Measurements from ENCODE around the gene LRP1.

LRP1 gene

DNA sequence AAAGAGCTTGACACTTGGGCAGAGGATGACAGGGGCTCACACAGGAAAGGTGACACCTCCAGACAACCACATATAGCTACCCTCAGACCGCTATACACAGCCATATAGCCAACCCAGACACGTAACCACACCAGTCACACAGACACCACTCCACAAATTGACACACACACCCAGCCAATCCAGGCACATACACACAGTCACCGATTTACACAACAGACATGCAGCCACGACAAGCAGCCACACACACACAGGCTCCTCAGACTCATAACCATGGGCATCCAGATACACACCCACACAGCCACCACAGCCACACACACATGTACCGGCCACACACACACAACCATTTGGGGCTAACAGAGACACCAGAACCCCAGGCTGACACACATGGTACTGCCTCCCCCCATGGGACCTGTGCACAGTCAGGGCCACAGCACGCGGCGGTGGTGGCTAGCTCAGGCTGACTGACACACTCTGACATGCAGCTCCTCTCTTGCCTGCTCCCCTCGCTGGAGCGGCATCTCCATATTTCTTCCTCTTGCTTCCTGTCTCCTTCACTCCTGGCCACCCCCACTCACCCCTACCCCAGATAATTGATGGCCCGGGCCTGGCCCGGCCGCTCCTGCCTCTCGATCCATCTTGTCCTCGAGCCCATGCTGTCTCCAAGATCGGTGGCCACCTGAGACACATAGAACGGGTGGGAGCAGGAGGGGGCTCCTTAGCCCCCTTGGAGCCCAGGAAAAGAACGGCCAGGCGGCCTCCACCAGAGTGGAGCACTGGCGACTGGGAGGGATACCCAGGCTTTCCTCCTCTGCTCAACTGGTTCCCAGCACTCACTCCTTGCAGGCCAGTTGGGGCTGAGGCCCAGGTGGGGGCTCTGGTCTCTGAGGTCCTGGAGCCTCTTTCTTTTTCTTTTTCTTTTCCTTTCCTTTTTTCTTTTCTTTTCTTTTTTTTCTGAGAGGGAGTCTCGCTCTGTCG is 95.2 kb downstream of the LRP1 start:
- no peak for DNase-seq (ENCODE audit: low read depth, low spot score)
- TF ChIP-seq ZNF274 (IDR thresholded peaks at IDR 0.05; ENCODE audit: low read depth, low read length) (no peak), SUZ12 (IDR thresholded peaks at IDR 0.05; ENCODE audit: extremely low read depth, insufficient read depth, insufficient read length) (no peak), YY1 (IDR thresholded peaks at IDR 0.05; ENCODE audit: insufficient read depth, insufficient read length) (no peak)
- Histone ChIP-seq H3K4me3 (ENCODE audit: insufficient read length, low read depth) (no peak overlapping the region), H3K27me3 (ENCODE audit: insufficient read depth, insufficient read length) (peaks cover 85% of the 10 kb centered on the region), H3K9ac (ENCODE audit: insufficient read length, low read depth) (peak overlapping the region; percentile 27), H3K9me3 (ENCODE audit: insufficient read depth, low read length) (no peaks in the 10 kb centered on the region), H3K4me1 (ENCODE audit: insufficient read depth, insufficient read length) (peaks cover 33% of the 10 kb centered on the region), H3K36me3 (ENCODE audit: insufficient read depth, insufficient read length, low read length) (no peaks in the 10 kb centered on the region)

DNA sequence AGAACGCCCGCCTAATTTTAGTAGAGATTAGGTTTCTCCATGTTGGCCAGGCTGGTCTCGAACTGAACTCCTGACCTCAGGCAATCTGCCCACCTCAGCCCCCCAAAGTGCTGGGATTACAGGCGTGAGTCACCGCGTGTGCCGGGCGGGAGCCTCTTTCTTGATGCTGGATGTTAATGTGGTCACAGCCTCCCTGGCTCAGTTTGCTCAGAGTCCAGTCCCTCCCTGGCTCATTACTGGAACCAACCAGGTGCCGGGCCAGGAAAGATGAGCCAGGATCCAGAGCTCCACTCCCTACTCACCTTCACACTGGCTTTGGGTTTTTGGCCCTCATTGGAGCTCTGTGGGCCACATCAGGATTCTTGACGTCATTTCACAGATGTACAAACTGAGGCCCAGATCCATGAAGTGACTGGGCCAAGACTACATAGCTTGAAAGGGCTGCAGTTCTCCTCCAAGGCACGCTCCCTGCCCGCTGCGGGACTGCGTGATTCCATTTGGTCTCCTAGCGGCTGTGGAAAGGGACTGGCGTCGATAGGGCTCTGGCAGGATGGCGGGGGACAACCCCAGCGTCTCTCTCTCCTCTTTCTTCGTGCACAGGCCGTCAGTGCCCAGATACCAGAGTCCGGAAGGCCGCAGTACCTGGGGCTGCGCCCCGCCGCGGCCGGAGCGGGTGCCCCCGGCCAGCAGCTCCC is 96.1 kb downstream of the LRP1 start:
- Histone ChIP-seq H3K4me3 (ENCODE audit: insufficient read length, low read depth) (no peak overlapping the region), H3K36me3 (ENCODE audit: insufficient read depth, insufficient read length, low read length) (no peaks in the 10 kb centered on the region), H3K9ac (ENCODE audit: insufficient read length, low read depth) (no peak overlapping the region), H3K27me3 (ENCODE audit: insufficient read depth, insufficient read length) (peaks cover 83% of the 10 kb centered on the region), H3K9me3 (ENCODE audit: insufficient read depth, low read length) (no peaks in the 10 kb centered on the region), H3K4me1 (ENCODE audit: insufficient read depth, insufficient read length) (peaks cover 30% of the 10 kb centered on the region)
- TF ChIP-seq YY1 (IDR thresholded peaks at IDR 0.05; ENCODE audit: insufficient read depth, insufficient read length), result no peak
- TF ChIP-seq SUZ12 (IDR thresholded peaks at IDR 0.05; ENCODE audit: extremely low read depth, insufficient read depth, insufficient read length), result no peak
- TF ChIP-seq ZNF274 (IDR thresholded peaks at IDR 0.05; ENCODE audit: low read depth, low read length), result no peak
- DNase-seq (ENCODE audit: low read depth, low spot score), result no peak

DNA sequence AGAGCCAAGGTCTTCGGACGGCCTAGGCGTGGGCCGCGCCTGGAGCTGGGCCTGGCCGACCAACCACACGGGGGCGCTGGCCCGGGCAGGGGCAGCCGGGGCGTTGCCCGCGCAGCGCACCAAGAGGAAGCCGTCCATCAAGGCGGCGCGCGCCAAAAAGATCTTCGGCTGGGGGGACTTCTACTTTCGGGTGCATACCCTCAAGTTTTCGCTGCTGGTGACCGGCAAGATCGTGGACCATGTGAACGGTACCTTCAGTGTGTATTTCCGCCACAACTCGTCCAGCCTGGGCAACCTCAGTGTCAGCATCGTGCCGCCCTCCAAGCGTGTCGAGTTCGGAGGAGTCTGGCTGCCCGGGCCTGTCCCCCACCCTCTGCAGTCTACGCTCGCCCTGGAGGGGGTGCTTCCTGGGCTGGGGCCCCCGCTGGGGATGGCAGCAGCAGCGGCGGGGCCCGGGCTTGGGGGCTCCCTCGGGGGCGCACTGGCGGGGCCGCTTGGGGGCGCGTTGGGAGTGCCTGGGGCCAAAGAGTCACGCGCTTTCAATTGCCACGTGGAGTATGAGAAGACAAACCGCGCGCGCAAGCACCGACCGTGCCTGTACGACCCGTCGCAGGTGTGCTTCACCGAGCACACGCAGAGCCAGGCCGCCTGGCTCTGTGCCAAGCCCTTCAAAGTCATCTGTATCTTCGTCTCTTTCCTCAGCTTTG is 96.8 kb downstream of the LRP1 start:
- peaks cover 24% of the 10 kb centered on the region for H3K4me1 ChIP-seq (ENCODE audit: insufficient read depth, insufficient read length)
- TF ChIP-seq ZNF274 (IDR thresholded peaks at IDR 0.05; ENCODE audit: low read depth, low read length), result no peak
- TF ChIP-seq YY1 (IDR thresholded peaks at IDR 0.05; ENCODE audit: insufficient read depth, insufficient read length), result no peak
- no peak for TF ChIP-seq SUZ12 (IDR thresholded peaks at IDR 0.05; ENCODE audit: extremely low read depth, insufficient read depth, insufficient read length)
- no peak for DNase-seq (ENCODE audit: low read depth, low spot score)

DNA sequence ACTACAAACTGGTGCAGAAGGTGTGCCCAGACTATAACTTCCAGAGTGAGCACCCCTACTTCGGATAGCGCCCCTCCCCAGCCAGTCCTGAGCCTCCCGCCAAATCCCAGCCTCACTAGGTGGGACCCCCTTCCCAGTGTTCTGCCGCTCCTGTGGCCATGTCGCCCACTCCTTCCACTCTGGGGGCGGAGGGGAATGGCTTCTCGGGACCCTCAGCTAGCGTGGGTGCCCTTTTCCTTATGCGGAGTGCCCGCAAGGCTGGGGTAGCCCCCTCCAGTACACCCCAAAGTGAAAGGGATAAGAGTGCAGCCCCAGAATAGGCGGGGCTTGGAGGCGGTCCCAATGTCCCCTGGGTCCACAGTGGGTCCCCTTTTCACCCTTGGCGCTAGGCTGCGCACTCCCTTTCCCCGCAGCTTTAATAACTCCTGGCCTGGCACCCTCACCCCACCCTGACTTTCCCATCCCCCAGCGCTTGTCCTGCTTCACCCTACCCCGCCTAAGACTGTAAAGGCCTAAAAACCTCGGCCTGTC is 97.5 kb downstream of the LRP1 start:
- no peak for DNase-seq (ENCODE audit: low read depth, low spot score)
- Histone ChIP-seq H3K4me1 (ENCODE audit: insufficient read depth, insufficient read length) (peaks cover 26% of the 10 kb centered on the region), H3K9me3 (ENCODE audit: insufficient read depth, low read length) (no peaks in the 10 kb centered on the region), H3K4me3 (ENCODE audit: insufficient read length, low read depth) (no peak overlapping the region), H3K27me3 (ENCODE audit: insufficient read depth, insufficient read length) (peaks cover 70% of the 10 kb centered on the region), H3K36me3 (ENCODE audit: insufficient read depth, insufficient read length, low read length) (peaks cover 3% of the 10 kb centered on the region), H3K9ac (ENCODE audit: insufficient read length, low read depth) (no peak overlapping the region)
- TF ChIP-seq YY1 (IDR thresholded peaks at IDR 0.05; ENCODE audit: insufficient read depth, insufficient read length), result no peak
- no peak for TF ChIP-seq SUZ12 (IDR thresholded peaks at IDR 0.05; ENCODE audit: extremely low read depth, insufficient read depth, insufficient read length)

More for the DNA sequence above, 96.8 kb downstream of the LRP1 start:
- no peak overlapping the region for H3K9ac ChIP-seq (ENCODE audit: insufficient read length, low read depth)
- peaks cover 76% of the 10 kb centered on the region for H3K27me3 ChIP-seq (ENCODE audit: insufficient read depth, insufficient read length)
- H3K9me3 ChIP-seq (ENCODE audit: insufficient read depth, low read length), result no peaks in the 10 kb centered on the region
- no peak overlapping the region for H3K4me3 ChIP-seq (ENCODE audit: insufficient read length, low read depth)
- no peaks in the 10 kb centered on the region for H3K36me3 ChIP-seq (ENCODE audit: insufficient read depth, insufficient read length, low read length)

DNA sequence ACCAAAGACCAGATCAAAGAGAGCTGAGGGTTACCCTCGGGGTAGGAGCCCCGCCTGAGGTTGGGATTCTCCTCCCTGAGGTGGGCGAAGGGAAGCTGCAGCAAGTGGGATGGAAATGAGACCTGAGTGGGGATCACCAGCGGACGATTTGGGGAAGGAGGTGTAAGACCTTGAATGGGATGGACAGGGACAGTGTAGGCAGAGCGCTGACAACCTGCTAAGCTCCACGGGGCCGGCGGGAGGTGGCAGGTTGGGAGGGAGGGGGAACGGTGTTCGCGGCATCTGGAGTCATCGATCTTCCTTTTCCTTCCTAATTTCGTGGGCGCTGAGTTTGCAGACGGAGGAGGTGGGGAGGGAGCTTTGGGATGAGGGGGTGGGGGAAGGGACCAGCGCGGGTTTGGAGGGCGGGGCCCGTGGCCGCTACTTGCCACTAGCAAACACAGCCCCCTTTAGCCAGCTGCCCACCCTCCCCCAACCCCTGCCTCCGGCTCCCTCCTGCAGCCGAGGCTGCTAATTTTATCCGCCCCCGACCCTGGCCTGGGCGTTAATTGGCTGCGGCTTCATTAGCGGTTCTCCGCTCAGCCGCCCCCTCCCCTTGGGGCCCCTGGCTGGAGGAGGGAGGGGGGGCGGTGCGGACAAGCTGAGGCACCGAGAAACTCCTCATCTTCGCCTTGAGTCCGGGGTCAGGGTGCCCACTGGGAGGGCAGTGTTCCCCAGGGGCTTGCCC is 98.5 kb downstream of the LRP1 start:
- no peak for DNase-seq (ENCODE audit: low read depth, low spot score)
- no peak for TF ChIP-seq SUZ12 (IDR thresholded peaks at IDR 0.05; ENCODE audit: extremely low read depth, insufficient read depth, insufficient read length)
- no peak for TF ChIP-seq YY1 (IDR thresholded peaks at IDR 0.05; ENCODE audit: insufficient read depth, insufficient read length)
- no peak for TF ChIP-seq ZNF274 (IDR thresholded peaks at IDR 0.05; ENCODE audit: low read depth, low read length)
- peak overlapping the region; percentile 13 for H3K4me3 ChIP-seq (ENCODE audit: insufficient read length, low read depth)
- no peaks in the 10 kb centered on the region for H3K9me3 ChIP-seq (ENCODE audit: insufficient read depth, low read length)
- peak overlapping the region; percentile 51 for H3K9ac ChIP-seq (ENCODE audit: insufficient read length, low read depth)
- H3K36me3 ChIP-seq (ENCODE audit: insufficient read depth, insufficient read length, low read length), result peaks cover 13% of the 10 kb centered on the region
- peaks cover 25% of the 10 kb centered on the region for H3K4me1 ChIP-seq (ENCODE audit: insufficient read depth, insufficient read length)
- peaks cover 60% of the 10 kb centered on the region for H3K27me3 ChIP-seq (ENCODE audit: insufficient read depth, insufficient read length)

DNA sequence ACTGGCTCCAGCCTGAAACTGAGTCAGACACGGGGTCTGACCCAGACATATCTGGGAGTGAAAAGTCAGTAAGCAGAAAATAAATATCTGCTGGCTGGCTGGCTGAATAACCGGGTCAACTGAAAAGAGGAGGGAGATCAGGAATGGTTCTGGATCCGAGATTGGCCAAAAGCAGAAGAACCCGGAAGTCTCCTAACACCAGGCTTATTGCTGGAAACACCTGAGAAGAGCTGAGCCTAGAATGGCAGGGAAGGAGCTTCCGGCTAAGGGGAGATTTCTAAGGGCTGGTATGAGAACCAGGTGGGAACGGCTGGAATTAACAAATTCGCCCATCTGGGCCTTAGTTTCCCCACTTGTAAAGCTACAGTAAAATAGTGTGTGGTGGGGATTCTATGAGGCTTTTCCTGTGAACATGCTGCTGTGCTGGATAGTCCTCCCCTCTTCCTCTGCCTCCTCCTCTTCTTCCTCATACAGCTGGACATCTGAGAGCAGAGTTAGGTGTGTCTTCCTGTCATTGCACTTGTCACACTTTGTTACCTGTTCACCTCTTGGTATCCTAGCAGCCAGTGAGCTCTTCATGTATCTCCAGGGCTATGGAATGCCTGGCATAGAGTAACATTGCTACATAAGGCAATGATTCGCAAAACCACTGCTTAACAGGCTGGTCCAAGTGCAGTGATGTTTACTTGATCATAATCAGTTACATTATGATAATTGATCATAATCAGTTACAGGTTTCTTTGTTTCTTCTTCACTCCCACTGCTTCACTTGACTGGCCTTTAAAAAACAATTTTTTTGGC is 99.2 kb downstream of the LRP1 start:
- TF ChIP-seq ZNF274 (IDR thresholded peaks at IDR 0.05; ENCODE audit: low read depth, low read length) (no peak), SUZ12 (IDR thresholded peaks at IDR 0.05; ENCODE audit: extremely low read depth, insufficient read depth, insufficient read length) (no peak), YY1 (IDR thresholded peaks at IDR 0.05; ENCODE audit: insufficient read depth, insufficient read length) (no peak)
- Histone ChIP-seq H3K36me3 (ENCODE audit: insufficient read depth, insufficient read length, low read length) (peaks cover 21% of the 10 kb centered on the region), H3K9me3 (ENCODE audit: insufficient read depth, low read length) (no peaks in the 10 kb centered on the region), H3K4me1 (ENCODE audit: insufficient read depth, insufficient read length) (peaks cover 25% of the 10 kb centered on the region), H3K4me3 (ENCODE audit: insufficient read length, low read depth) (peak overlapping the region; percentile 13), H3K27me3 (ENCODE audit: insufficient read depth, insufficient read length) (peaks cover 53% of the 10 kb centered on the region), H3K9ac (ENCODE audit: insufficient read length, low read depth) (peak overlapping the region; percentile 51)
- no peak for DNase-seq (ENCODE audit: low read depth, low spot score)

All from NT2/D1 (cell line).